RWPE2 (cell line): ENCODE data around the gene MYO1H.

Experiments used
- ATAC-seq: fragments of 200-7000 bp; cut with Tn5 transposase; 3 replicates; pipeline ENCODE4 v1.9.1; 2021; ENCODE audit warnings: low read depth
- DNase-seq: peaks from one replicate; pipeline ENCODE4 v3.0.0-alpha.2; 2020; ENCODE audit warnings: low spot score
- H3K27ac ChIP-seq: fragments of 450-650 bp; 2 replicates; pipeline ENCODE4 v1.5.1; 2017; ENCODE audit warnings: mild to moderate bottlenecking; ENCODE audit not compliant: poor library complexity, severe bottlenecking
- H3K27me3 ChIP-seq: fragments of 250-450 bp; sonication (Bioruptor Pico); 2 replicates; pipeline ENCODE4 v1.5.1; 2021; ENCODE audit warnings: mild to moderate bottlenecking, moderate library complexity; ENCODE audit not compliant: insufficient read depth, poor library complexity, severe bottlenecking
- H3K36me3 ChIP-seq: fragments of 250-450 bp; sonication (Bioruptor Pico); 2 replicates; pipeline ENCODE4 v1.5.1; 2020; ENCODE audit warnings: low read depth, mild to moderate bottlenecking, moderate library complexity
- H3K4me1 ChIP-seq: fragments of 250-450 bp; sonication (Bioruptor Pico); 2 replicates; pipeline ENCODE4 v1.5.1; 2021; ENCODE audit warnings: mild to moderate bottlenecking, moderate library complexity; ENCODE audit not compliant: insufficient read depth, poor library complexity, severe bottlenecking
- H3K4me3 ChIP-seq: fragments of 250-450 bp; sonication (Bioruptor Pico); 2 replicates; pipeline ENCODE4 v1.5.1; 2021; ENCODE audit warnings: mild to moderate bottlenecking, moderate library complexity; ENCODE audit not compliant: severe bottlenecking
- H3K9me3 ChIP-seq: fragments of 250-450 bp; sonication (Bioruptor Pico); 2 replicates; pipeline ENCODE4 v1.5.1; 2021; ENCODE audit warnings: mild to moderate bottlenecking, moderate library complexity; ENCODE audit not compliant: severe bottlenecking
- CTCF ChIP-seq: fragments of 450-650 bp; IDR thresholded peaks from one replicate; pipeline ENCODE4 v1.5.1; 2017; ENCODE audit warnings: mild to moderate bottlenecking, moderate library complexity; ENCODE audit not compliant: poor library complexity, severe bottlenecking

The MYO1H gene

GRCh38 chr12:109302770-109303169, 44.9 kb upstream of the MYO1H start:
- ATAC-seq, result no peak
- Histone ChIP-seq H3K4me1 (no peaks in the 10 kb centered on the region), H3K36me3 (no peaks in the 10 kb centered on the region), H3K27me3 (peaks cover 25% of the 10 kb centered on the region), H3K9me3 (no peaks in the 10 kb centered on the region), H3K4me3 (no peak overlapping the region), H3K27ac (no peak overlapping the region)
- DNase-seq, result no peak
- peak; percentile 23 for TF ChIP-seq CTCF

GRCh38 chr12:109304485-109304884, 43.2 kb upstream of the MYO1H start:
- Histone ChIP-seq H3K27ac (no peak overlapping the region), H3K4me3 (no peak overlapping the region), H3K27me3 (peaks cover 41% of the 10 kb centered on the region), H3K4me1 (no peaks in the 10 kb centered on the region), H3K9me3 (no peaks in the 10 kb centered on the region), H3K36me3 (no peaks in the 10 kb centered on the region)
- no peak for TF ChIP-seq CTCF
- ATAC-seq (no peak), DNase-seq (no peak)

DNA sequence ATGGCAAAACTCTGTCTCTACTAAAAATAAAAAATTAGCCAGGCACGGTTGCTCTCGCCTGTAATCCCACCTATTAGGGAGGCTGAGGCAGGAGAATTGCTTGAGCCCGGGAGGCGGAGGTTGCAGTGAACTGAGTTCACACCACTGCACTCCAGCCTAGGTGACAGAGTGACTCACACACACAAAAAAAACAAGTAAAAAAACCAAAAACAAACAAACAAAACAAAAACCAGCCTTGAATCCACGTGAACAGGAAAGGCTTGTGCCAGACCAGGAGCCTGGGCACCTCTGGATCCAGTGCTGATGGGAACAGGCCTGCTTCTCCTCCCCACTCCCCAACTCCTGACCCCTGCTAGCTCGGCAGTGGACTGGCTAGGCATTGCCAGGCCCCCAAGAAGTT, 42.2 kb upstream of the MYO1H start:
- H3K36me3 ChIP-seq, result no peaks in the 10 kb centered on the region
- no peak overlapping the region for H3K4me3 ChIP-seq
- ATAC-seq, result no peak
- no peak overlapping the region for H3K27ac ChIP-seq
- TF ChIP-seq CTCF, result no peak
- H3K4me1 ChIP-seq, result no peaks in the 10 kb centered on the region
- H3K9me3 ChIP-seq, result no peaks in the 10 kb centered on the region
- peaks cover 48% of the 10 kb centered on the region for H3K27me3 ChIP-seq
- DNase-seq, result no peak

DNA sequence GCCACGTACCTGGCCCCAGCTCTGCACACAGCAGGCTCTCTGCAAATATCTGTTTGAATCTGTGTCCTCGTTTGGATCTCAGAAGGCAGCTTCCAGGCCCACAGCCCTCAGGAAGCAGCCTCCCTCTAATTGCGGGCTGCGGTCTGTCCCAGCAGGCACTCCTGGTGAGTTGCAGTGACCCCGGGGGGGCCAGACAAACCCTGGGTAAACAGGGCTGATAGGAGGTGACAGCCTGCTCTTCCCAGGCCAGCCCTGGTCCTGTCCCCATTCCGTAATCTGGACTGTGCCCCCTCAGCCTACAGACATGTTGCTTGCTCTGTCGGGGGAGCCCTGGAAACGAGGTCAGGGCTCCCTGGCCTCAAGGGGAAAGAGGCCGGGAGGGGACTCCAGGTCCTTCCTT, 40.6 kb upstream of the MYO1H start:
- TF ChIP-seq CTCF, result no peak
- no peaks in the 10 kb centered on the region for H3K9me3 ChIP-seq
- H3K36me3 ChIP-seq, result no peaks in the 10 kb centered on the region
- ATAC-seq, result no peak
- no peak overlapping the region for H3K27ac ChIP-seq
- no peak for DNase-seq
- H3K27me3 ChIP-seq, result peaks cover 63% of the 10 kb centered on the region
- no peak overlapping the region for H3K4me3 ChIP-seq
- H3K4me1 ChIP-seq, result no peaks in the 10 kb centered on the region

DNA sequence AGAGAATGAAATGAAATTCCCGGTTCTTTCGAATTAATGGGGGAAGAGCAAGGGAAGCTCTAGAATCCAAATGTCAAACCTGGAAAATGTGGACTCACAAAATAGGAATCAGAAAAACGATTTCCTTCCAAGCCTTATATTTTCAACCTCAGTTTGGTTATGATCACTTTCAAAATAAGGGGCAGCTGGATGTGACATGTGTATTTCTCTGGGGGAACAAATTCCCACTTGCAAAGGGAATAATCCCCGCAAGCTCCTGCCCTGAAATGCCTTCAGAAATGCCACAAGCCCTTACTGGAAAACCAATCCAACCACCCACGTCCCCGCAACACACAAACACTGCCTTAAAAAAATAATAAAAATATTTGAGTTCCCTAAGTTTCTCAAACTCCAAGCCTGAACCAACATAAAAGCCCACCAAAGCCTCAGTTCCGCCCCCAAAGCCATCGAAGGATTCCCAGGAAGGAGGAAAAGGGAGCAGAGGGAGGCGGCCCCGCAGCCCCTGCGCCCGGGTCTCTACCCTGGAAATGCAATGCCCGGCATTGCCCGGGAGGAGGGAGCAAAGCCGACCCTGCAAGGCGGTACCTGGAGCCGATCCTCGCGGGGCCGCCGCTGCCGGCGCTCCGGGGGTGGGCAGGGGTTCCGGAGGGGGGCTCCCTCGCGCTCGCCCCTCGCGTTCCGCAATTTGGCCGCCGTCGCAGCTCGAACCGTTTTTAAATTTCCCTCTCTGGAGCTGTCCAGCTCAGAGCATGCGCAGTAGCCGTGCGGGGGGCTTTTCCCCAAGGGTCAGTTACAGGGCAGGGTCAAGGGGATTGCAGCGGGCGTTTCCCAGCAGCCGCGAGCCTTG, 38.9 kb upstream of the MYO1H start, which contains the start of gene FOXN4:
TSS of gene FOXN4 (minus strand) at position 751 of the 847 bp plus-strand sequence. CDS start 963 bp downstream, outside the sequence.
- TF ChIP-seq CTCF, result no peak
- no peak for ATAC-seq
- Histone ChIP-seq H3K4me1 (no peaks in the 10 kb centered on the region), H3K9me3 (no peaks in the 10 kb centered on the region), H3K36me3 (no peaks in the 10 kb centered on the region), H3K27ac (no peak within 1 kb of the TSS), H3K27me3 (peaks cover 73% of the 10 kb centered on the region), H3K4me3 (peak within 1 kb of the TSS; percentile 37)
- DNase-seq, result no peak
